ENCODE data around the gene HS6ST1.

The HS6ST1 gene

GRCh38 chr2:128233790-128234395, 84.8 kb downstream of the HS6ST1 start:
- DNase-seq: no peak

- DNase-seq: peak; percentile 88
These were observed 85.5 kb downstream of the HS6ST1 start for GRCh38 chr2:128232965-128233789.

GRCh38 chr2:128228894-128229293, 89.8 kb downstream of the HS6ST1 start:
- no peak for DNase-seq

- DNase-seq: no peak
These were observed 90.8 kb downstream of the HS6ST1 start for GRCh38 chr2:128227862-128228261.

GRCh38 chr2:128219891-128220290, 98.8 kb downstream of the HS6ST1 start:
- no peak for DNase-seq

- no peak for DNase-seq
These were observed 101.0 kb downstream of the HS6ST1 start for GRCh38 chr2:128217671-128218070.

- DNase-seq: no peak
These were observed 102.6 kb downstream of the HS6ST1 start for GRCh38 chr2:128215897-128216642.
